Caki2 (cell line): ENCODE measurements around the gene INO80E. TPM values are rescaled to one million over a fixed set of nuclear protein-coding genes. Genes with fewer than 3 reads are reported as not detected.

Experiments used
- DNase-seq: peaks from one replicate; pipeline ENCODE4 v3.0.0-alpha.2; 2015; ENCODE audit warnings: low read depth
- in situ Hi-C: cut with HindIII; loops from 2 replicates; pipeline ENCODE4 v1.10.0; 2016; ENCODE audit warnings: low sequenced_read_pairs, low pct_unique_long_range_greater_than_20kb, mixed read lengths
- total RNA-seq: library from RNA; depleted of rRNA; stranded (reverse); fragments of >200 nt; shearing (Covaris generic); gene quantifications from 2 replicates; pipeline ENCODE4 v1.2.3, GENCODE V29; 2014; ENCODE audit warnings: low replicate concordance

INO80E gene
- total RNA-seq, 1 experiment from 2014 or later = 131 TPM

- in situ Hi-C loops = no loop called here
- no peak for DNase-seq
These were observed 21.5 kb upstream of the INO80E start for GRCh38 chr16:29974291-29975133.

- no peak for DNase-seq
- in situ Hi-C loops = no loop called here
These were observed 20.9 kb upstream of the INO80E start for GRCh38 chr16:29975134-29975538.

GRCh38 chr16:29975811-29976511 is 20.1 kb upstream of the INO80E start:
- no peak for DNase-seq
- in situ Hi-C loops = no loop called here

- in situ Hi-C loops = no loop called here
- DNase-seq = no peak
These were observed 18.8 kb upstream of the INO80E start for GRCh38 chr16:29977063-29977825.

GRCh38 chr16:29978081-29978480 is 18.0 kb upstream of the INO80E start:
- DNase-seq = no peak
- in situ Hi-C loops = no loop called here

- in situ Hi-C loops = no loop called here
- DNase-seq = no peak
These were observed 17.3 kb upstream of the INO80E start for GRCh38 chr16:29978564-29979270.

GRCh38 chr16:29982560-29983419 is 13.3 kb upstream of the INO80E start:
- no peak for DNase-seq
- in situ Hi-C loops = no loop called here

- in situ Hi-C loops = no loop called here
- DNase-seq = no peak
These were observed 12.5 kb upstream of the INO80E start for GRCh38 chr16:29983420-29984136.

- no peak for DNase-seq
- in situ Hi-C loops = no loop called here
These were observed 11.8 kb upstream of the INO80E start for GRCh38 chr16:29984137-29984763.

GRCh38 chr16:29984764-29985147 is 11.3 kb upstream of the INO80E start:
- in situ Hi-C loops = no loop called here

GRCh38 chr16:29985271-29985811 is 10.7 kb upstream of the INO80E start:
- in situ Hi-C loops = no loop called here
- no peak for DNase-seq

More at GRCh38 chr16:29984764-29985147, 11.3 kb upstream of the INO80E start:
- DNase-seq = no peak

GRCh38 chr16:29986231-29986630 is 9.8 kb upstream of the INO80E start:
- in situ Hi-C loops = no loop called here
- no peak for DNase-seq

GRCh38 chr16:29986931-29987330 is 9.1 kb upstream of the INO80E start:
- in situ Hi-C loops = no loop called here
- no peak for DNase-seq

GRCh38 chr16:29987371-29988085 is 8.5 kb upstream of the INO80E start:
- in situ Hi-C loops = no loop called here
- DNase-seq = no peak

- in situ Hi-C loops = no loop called here
- DNase-seq = no peak
These were observed 7.5 kb upstream of the INO80E start for GRCh38 chr16:29988346-29989075.
